WERI-Rb-1 (cell line): ENCODE measurements around the gene PLXDC1.

ENCODE experiments used
- DNase-seq: peaks from one replicate; pipeline ENCODE4 v3.0.0-alpha.2; 2020
- H3K27ac ChIP-seq: fragments of 250-450 bp; sonication (Bioruptor Pico); 2 replicates; pipeline ENCODE4 v1.5.1; 2020; ENCODE audit warnings: mild to moderate bottlenecking, moderate library complexity
- H3K27me3 ChIP-seq: fragments of 250-450 bp; sonication (Bioruptor Pico); 2 replicates; pipeline ENCODE4 v1.5.1; 2021; ENCODE audit warnings: mild to moderate bottlenecking, low read depth, moderate library complexity; ENCODE audit not compliant: insufficient read depth, severe bottlenecking
- H3K36me3 ChIP-seq: fragments of 250-450 bp; sonication (Bioruptor Pico); 2 replicates; pipeline ENCODE4 v1.5.1; 2020; ENCODE audit warnings: mild to moderate bottlenecking, moderate library complexity
- H3K4me3 ChIP-seq: 2 replicates; pipeline ENCODE4 v1.5.1; 2011; ENCODE audit warnings: low read depth, mild to moderate bottlenecking, control low read depth, low read length
- H3K9me3 ChIP-seq: fragments of 250-450 bp; sonication (Bioruptor Pico); 2 replicates; pipeline ENCODE4 v1.5.1; 2021; ENCODE audit warnings: mild to moderate bottlenecking, moderate library complexity; ENCODE audit not compliant: severe bottlenecking
- CTCF ChIP-seq: IDR thresholded peaks from 2 replicates; pipeline ENCODE4 v1.5.1; 2011; ENCODE audit warnings: low read depth, mild to moderate bottlenecking, control low read depth, inconsistent platforms, low read length

The PLXDC1 gene

GRCh38 chr17:39104046-39104445 lies 47.4 kb downstream of the PLXDC1 start:
- Histone ChIP-seq H3K9me3 (no peaks in the 10 kb centered on the region), H3K27me3 (no peaks in the 10 kb centered on the region)
- no peak for DNase-seq

GRCh38 chr17:39101091-39101490 lies 50.3 kb downstream of the PLXDC1 start:
- TF ChIP-seq CTCF, result no peak
- H3K36me3 ChIP-seq, result no peaks in the 10 kb centered on the region
- H3K4me3 ChIP-seq, result no peak overlapping the region
- no peaks in the 10 kb centered on the region for H3K27me3 ChIP-seq
- H3K27ac ChIP-seq, result no peak overlapping the region
- H3K9me3 ChIP-seq, result no peaks in the 10 kb centered on the region
- DNase-seq, result no peak

More at GRCh38 chr17:39104046-39104445, 47.4 kb downstream of the PLXDC1 start:
- Histone ChIP-seq H3K27ac (no peak overlapping the region), H3K36me3 (no peaks in the 10 kb centered on the region), H3K4me3 (no peak overlapping the region)
- no peak for TF ChIP-seq CTCF

DNA sequence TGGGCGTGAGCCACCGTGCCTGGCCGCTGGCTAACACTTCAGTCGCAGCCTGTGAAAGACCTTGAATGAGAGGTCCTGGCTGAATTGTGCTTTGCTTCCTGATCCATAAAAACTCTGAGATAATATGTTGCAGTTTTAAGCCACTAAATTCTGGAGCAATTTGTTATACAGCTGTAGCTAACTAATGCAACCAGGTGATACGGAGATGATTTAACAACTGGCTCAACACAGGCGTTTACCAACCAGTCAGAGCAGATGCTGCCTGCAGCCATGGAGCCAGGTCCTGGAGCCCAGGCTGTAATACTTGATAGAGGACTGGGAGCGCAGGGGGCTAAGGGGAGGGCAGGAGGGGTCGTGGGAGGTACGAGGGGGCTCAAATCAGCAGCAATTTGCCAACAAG lies 50.9 kb downstream of the PLXDC1 start:
- H3K4me3 ChIP-seq, result no peak overlapping the region

DNA sequence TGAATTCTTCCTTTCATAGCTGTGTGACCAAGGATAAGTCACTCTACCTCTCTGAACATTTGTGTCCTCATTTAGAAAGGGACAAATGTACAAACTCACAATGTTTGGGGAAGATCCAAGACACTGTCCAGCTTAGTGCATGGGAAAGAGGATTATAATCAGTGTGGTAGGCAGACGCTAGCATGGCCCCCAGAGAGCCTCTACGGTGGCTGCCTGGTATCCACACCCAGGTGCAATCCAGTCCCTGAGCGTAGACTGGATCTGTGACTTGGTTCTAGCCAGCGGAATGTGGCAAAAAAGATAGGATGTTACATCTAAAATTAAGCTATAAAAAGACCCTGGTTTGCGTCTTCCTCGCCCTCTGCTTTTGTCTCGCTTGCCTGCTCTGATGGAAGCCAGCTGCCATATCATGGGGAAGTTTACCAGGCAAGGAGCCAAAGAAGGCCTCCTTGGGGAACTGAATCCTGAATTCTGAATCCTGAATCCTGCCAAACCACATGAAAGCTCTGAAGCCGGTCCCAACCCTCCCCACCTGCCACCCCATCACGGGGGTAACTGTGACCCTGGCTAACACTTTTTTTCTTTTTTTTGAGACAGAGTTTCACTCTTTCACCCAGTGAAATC lies 51.7 kb downstream of the PLXDC1 start:
- TF ChIP-seq CTCF, result no peak
- no peak overlapping the region for H3K4me3 ChIP-seq
- H3K9me3 ChIP-seq, result no peaks in the 10 kb centered on the region
- H3K27me3 ChIP-seq, result no peaks in the 10 kb centered on the region
- peak overlapping the region; percentile 87 for H3K27ac ChIP-seq
- peak; percentile 46 for DNase-seq
- no peaks in the 10 kb centered on the region for H3K36me3 ChIP-seq

More for the DNA sequence above, 50.9 kb downstream of the PLXDC1 start:
- H3K9me3 ChIP-seq, result no peaks in the 10 kb centered on the region
- no peaks in the 10 kb centered on the region for H3K27me3 ChIP-seq
- H3K36me3 ChIP-seq, result no peaks in the 10 kb centered on the region
- DNase-seq, result no peak
- no peak for TF ChIP-seq CTCF
- no peak overlapping the region; the same call in 1 of the 2 replicates for H3K27ac ChIP-seq

DNA sequence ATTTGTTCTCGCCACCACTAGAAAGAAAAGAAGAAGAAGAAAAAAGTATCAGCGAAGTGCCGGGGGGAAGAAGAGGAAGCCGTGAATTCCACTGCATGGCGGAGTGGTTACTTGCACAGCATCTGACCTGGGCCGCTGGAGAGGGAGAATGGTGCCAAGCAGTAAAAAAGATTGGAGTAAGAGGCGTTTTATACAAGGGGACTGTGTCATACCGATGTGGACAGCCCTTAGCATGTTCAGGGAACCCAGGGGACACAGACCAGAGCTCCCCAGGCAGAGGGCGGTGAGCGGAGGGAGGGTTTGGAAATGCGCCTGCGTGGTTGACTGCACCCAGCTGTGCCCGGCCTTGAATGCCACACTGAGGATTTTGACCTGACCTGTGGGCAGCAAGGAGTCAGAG lies 52.8 kb downstream of the PLXDC1 start:
- no peaks in the 10 kb centered on the region for H3K27me3 ChIP-seq
- H3K27ac ChIP-seq, result peak overlapping the region; percentile 87
- no peak for TF ChIP-seq CTCF
- DNase-seq, result no peak
- no peaks in the 10 kb centered on the region for H3K36me3 ChIP-seq
- no peak overlapping the region for H3K4me3 ChIP-seq
- H3K9me3 ChIP-seq, result no peaks in the 10 kb centered on the region

- TF ChIP-seq CTCF, result no peak
- DNase-seq, result no peak
- H3K36me3 ChIP-seq, result no peaks in the 10 kb centered on the region
Observed at GRCh38 chr17:39097537-39097936, 53.9 kb downstream of the PLXDC1 start.

More at GRCh38 chr17:39097537-39097936, 53.9 kb downstream of the PLXDC1 start:
- H3K9me3 ChIP-seq, result no peaks in the 10 kb centered on the region
- peak overlapping the region; percentile 87 for H3K27ac ChIP-seq
- H3K4me3 ChIP-seq, result no peak overlapping the region
- no peaks in the 10 kb centered on the region for H3K27me3 ChIP-seq
